Stimulated activated CD8-positive, alpha-beta memory T cell treated with anti-CD3 and anti-CD28 coated beads, Interleukin-12 subunit alpha, Interleukin-12 subunit beta, amount 100 ng/mL, for 24 hours (primary cell): ENCODE results near the gene CABLES1.
"Not testable (repeated sequence)": the region's sequence is repeated elsewhere in the genome, so short reads cannot be mapped to it uniquely, and the experiment has no call there.

Experiments
- DNase-seq: peaks from one replicate; pipeline ENCODE4 v3.0.0-alpha.2; 2020; ENCODE audit errors: extremely low read depth

Gene CABLES1

DNA sequence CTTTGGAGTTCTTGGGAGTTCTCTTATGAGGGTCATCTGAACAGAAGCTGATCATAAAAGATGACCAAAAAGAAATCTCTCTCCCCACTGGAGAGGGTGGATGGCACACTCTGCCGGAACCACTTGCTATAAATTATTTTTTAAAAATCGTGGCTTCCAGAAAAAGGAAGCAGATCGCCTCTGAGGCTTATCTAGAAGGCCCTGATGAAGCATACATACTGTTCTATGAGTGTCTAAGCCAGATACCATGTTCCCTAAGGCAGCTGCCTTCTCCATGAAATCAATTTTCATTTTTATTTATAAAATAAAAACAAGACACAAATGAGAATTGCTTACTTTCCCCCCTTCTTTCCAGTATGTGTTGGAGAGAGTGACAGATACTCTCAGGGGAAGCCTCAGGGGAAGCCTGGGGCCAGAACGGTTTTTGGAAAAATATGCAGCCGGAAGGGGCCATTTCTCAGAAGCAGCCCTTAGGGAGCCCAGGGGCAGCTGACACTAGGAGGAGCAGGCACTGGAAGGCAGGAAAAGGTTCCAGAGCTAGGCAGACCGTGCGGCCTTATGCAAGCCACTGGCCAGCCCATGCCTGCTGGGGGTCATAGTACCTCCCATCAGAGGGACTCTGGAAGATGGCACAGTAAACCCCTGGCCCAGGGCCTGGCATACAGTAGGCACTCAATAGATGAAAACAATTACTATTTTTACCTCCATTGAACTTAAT is 130.6 kb downstream of the CABLES1 start:
- DNase-seq = no peak

DNA sequence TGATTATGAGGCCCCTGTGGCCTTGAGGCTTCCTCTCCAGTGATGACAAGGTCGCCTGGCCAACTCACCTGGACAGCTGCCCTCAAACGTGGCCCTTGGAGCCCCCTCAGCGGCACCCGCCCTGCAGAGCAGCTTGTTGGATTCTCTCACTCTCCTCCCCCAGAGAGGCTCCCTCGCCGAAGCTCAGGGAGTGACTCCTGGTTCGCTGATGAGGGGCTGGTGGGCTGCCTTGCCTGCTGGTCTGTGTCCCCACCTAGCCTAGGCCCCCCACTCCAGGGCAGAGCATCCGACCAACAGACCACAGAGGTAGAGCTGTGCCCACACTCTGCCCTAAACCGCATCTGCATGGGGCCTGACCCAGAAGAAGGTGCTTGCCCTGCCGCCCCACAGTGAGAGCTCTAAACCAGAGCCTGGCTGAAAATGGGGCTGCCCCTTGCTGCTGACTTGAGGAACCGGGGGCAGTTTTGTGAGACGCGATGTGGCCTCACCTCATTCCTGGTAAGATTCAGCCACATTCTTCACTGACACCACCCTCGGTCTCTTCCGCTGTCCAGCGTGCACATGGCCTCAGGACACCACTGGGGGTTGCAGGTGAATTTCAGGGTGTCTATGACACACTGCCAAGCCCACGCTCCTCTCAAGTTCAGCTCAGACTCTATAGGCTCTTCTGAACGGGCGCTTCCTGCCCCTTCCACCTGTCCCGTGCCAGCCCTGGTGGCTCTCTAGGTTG is 131.6 kb downstream of the CABLES1 start:
- no peak for DNase-seq

DNA sequence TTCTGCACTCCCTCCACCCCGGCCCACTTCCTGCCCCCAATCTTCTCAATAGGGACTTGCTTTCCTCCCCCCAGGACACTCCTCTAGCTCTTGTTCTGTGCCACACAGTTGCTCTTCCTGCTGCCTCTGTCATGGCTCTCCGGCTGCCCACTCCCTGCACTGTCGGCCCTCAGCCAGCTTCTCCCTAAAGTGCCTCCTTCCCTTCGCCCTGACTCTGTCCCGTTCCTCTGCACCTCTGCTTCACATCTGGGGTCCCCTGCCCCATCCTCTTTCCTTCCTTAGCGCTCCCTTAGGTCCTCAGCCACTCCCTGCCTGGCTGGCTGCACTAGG is 132.1 kb downstream of the CABLES1 start:
- DNase-seq = no peak

DNA sequence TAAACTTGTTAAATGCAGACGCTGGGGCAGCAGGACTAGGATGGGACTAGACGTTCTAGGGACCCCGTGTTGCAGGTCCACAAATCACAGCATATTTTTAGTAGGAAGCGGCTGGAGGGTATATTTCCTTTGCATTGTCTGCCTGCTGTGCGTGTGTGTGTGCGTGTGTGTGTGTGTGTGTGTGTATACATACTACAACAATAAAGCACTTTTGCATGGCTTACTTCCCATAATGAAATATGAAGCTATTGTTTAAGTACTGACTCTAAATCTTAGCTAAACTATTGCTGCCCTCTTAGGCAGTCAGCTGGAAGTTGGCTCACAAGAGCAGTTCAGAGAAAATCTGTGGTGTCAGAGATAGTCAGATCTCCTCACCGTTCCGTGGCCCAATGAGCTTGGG is 133.4 kb downstream of the CABLES1 start:
- DNase-seq = no peak

DNA sequence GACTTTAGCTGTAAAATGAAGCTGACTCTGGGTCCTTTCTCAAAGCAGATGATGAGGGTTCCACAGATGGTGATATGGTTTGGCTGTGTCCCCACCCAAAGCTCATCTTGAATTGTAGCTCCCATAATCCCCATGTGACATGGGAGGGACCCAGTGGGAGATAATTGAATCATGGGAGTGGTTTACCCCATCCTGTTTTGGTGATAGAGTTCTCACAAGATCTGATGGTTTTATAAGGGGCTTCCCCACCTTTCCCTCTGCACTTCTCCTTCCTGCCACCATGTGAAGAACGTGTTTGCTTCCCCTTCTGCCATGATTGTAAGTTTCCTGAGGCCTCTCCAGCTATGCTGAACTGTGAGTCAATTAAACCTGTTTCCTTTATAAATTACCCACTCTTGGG is 133.8 kb downstream of the CABLES1 start:
- not testable (repeated sequence) for DNase-seq

DNA sequence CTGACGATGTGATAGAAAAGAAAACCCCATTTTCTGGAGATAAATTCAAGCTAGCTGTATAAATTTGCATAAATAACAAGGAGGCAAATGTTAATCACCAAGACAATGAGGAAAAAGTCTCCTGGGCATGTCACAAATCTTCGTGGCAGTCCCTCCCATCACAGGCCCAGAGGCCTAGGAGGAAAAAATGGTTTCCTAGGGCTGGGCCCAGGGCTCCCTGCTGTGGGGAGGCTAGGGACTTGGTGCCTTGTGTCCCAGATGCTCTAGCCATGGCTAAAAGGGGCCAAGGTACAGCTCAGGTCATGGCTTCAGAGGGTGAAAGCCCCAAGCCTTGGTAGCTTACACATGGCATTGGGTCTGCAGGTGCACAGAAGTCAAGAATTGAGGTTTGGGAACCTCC is 134.6 kb downstream of the CABLES1 start:
- no peak for DNase-seq

DNA sequence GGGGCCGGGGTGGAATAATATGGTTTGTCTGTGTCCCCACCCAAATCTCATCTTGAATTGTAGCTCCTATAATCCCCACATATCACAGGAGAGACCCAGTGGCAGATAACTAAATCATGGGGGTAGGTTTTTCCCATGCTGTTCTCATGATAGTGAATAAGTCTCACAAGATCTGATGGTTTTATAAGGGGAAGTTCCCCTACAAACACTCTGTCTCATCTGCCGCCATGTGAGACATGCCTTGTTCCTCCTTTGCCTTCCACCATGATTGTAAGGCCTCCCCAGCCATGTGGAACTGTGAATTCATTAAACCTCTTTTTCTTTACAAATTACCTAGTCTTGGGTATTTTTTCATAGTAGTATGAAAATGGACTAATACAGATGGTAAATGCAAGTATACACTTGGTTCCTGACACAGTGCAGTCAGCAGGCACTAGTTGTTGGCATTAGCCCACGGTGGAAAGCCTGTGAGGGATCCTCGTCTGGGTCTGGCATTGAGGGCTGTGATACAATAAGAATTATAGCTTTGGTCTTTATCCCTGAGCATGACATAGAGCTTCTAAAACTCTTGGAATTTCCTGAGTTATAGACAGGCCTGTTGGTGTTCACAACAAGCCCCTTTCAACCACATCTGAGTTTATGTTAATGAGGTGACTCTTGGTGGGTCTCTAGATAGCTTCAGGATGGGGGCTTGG is 135.8 kb downstream of the CABLES1 start:
- DNase-seq = no peak

DNA sequence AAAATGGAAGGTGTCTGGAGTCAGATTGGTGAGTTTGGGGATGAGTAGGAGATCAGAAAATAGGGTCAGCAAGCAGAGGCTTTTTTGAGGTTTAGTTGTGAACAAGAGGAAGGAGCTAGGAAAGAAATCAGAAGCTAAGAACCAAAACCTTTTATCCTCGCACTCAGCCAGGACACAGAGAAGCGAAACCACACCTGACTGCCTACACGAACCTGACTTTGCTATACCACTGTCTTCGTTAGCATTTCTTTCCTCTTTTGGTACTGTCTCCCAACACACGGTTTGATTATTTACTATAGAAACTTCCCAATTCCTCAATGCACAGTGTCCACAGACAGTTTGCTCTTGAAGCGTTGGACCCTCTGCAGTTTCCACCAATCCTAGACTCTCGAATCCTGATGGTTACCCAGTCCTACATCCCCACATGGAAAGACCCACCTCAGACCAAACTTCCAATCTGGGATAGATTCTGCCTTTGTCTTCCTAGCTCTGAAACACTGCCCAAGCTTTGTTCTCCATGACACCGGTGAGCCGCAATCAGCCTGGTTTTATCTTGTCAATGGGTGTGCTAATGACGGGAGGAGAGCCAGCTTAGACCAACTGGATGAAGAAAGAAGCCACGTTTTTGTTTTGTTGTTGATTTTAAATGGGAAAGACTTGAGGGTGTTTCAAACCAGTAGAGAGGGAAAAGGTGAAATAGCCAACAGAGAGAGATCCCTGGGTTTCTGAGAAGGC is 137.4 kb downstream of the CABLES1 start:
- DNase-seq = no peak

DNA sequence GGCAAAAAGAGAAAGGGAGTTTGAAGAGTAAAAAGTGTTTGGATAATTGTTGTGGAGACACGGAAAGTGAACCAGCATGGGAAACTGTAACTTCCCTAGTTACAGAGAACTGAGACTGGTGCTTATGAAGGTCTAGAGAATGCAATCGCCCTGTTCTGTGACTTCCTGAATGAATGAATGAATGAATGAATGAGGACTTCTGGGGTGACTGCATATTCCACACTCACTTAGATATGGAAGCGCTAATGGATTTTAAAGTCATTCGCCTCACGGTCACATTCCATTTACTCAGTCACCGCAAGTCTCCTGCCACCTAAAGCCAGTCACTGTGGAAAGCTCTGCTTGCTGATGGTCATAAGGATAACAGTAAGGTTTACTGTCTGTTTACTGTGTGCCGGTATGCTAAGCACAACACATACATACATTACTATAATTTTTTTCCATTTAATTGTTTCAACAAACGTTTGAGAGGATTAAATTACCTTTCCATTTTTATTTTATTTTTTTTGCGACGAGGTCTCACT is 138.2 kb downstream of the CABLES1 start:
- DNase-seq = no peak

DNA sequence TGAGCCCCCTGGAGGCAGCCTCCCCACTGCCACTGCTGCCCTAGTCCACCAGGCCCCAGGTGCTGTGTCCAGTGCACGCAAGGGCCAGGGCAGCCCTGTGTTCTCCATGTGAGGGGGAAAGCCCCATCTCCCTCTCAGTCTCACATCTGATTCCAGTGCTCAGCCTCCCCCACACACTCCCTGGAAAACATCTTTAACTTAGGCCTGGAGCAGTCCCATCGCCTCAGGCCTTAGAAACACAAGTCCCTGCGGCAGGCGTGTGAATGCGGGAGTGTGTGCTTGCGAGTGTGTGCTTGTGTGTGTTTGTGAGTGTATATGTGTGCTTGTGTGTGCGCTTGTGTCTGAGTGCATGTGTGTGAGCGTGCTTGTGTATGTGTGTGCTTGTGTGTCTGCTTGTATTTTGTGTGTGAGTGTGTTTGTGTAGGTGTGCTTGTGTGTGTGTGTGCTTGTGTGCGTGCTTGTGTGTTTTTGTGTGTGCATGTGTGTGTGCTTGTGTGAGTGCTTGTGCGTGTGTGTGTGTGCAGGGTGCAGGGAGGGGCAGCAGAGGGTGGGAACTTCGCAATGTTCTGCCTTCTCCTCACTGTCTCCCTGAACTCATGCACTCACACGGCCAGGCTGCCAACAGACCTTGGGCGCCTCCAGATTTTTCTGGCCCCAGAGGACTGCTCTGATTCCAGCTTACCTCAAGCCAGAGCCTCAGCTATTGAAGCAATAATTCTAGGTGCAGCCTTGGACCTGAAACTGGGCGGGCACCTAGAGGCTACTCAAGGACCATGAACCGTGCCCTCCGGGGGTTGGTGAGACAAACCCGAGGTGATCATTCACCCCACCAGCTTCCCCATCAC is 139.6 kb downstream of the CABLES1 start:
- DNase-seq = no peak

DNA sequence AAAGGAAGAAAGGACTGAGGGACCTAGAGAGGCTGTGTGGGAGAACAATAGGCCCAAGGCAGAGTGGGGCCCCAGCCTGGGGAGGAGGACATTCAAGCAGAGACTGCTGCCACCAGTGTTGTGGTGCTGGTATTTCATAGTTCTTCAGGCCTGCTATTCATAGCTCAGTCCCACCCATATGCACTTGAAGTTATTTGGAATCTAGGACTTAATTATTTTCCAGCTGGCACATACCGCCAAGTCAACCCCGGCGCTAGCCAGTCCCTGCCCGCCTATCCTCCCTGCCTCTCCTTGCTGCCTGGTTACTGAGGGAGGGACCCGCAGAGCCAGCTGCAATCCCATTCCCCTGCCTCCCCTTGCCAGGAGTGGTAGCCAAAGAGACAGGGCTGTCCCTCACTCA is 141.2 kb downstream of the CABLES1 start:
- DNase-seq = no peak

DNA sequence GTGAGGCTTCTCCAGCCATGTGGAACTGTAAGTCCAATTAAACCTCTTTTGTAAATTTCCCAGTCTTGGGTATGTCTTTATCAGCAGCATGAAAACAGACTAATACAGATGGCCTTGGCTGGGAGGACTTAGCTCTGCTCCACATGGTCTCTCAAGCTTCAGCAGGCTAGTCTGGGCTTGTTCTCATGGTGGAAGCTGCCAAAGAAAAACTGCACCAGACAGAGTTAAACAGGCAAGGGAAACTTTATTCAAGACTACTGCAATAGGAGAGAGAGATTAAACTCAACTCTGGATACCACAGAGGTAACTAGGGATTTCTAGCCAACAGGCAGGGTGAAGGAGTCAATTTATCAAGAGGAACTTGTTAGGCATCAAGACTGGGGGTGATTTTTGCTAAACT is 142.1 kb downstream of the CABLES1 start:
- no peak for DNase-seq

DNA sequence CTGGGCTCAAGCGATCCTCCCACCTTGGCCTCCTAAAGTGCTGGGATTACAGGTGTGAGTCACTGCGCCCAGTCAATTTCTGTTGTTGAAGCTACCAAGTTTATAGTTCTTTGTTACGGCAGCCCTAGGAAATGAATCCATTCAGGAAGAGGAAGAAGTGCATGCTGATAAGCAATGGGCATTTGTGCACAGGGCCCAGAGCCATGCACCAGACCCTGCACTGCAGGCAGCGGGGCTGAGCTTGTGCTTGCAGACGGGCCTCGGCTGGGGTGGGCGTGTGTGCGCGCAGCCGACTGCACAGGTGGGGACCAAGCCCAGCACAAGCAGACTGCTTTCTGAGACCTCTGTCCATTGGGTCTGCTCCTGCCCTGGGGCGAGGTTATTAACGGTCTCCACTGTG is 144.6 kb downstream of the CABLES1 start:
- no peak for DNase-seq

DNA sequence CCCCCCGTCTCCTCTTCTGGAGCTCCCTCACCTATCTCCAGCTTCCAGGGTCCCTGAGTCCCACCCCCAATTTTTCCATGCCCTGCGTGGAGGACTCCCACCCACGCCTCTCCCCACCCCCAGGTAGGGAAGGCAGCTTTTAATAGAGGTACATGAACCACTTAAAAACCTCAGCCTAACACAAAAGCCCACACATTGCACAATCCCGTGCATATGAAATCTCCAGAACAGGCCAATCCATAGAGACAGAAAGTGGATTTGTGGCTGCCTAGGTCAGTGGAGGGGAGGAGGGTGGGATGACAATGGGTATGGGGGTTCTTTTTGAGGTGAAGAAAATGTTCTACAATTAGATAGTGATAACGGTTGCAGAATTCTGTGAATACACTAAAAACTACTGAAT is 145.6 kb downstream of the CABLES1 start:
- DNase-seq = no peak

DNA sequence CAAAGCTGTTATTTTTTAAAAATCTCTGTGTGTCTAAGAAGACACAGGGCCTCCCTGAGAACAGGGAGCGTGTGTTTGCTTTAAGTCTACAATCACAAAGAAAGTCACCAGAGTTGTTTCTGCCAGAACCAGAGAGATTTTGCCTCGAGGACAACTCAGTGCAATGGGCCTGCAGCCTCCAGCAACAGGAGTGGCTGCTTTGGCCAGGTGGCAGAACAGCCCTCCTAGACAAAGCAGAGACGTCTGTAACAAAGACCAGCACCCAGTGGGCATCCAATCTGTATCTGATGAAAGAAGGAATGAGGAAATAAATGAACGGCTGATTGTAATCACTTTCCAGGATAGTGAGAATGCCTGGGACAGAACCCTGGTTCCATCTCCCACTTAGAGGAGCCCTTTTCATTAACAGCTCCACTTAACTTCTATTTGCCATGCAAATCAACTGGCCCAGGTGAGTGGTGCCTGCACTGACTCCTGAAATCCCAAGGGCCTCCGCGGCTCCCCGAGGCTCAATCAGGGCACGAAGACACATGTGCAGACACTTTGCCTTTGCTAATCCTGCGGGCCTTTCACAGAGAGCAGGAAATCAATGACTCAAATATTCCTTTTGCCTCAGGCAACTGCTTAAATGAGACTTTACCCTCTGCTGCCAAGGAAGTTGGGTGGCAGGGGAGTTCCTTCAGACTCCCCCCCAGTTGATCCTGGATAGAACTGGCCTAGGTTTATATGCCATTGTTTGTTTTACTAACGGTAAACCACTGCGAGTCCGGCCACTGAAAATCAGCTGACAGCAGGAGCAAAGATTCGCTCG is 146.5 kb downstream of the CABLES1 start:
- DNase-seq = no peak

DNA sequence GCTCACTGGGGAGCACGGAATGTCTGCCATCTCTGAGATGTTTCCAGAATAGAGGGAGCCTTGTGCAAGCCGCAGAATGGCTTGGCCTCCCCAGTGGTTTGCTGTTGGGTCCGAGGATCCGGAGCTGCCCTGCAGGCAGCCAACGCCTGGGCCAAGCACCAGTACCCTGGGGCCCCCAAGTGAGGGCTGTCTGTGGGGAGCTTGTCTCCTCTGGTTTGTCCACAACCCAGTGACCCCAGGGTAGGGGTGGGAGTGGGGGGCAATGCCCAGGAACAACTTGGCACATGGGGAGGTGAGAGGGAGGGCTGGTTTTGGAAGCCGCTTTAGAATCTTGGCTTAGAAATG is 147.1 kb downstream of the CABLES1 start:
- DNase-seq = no peak

DNA sequence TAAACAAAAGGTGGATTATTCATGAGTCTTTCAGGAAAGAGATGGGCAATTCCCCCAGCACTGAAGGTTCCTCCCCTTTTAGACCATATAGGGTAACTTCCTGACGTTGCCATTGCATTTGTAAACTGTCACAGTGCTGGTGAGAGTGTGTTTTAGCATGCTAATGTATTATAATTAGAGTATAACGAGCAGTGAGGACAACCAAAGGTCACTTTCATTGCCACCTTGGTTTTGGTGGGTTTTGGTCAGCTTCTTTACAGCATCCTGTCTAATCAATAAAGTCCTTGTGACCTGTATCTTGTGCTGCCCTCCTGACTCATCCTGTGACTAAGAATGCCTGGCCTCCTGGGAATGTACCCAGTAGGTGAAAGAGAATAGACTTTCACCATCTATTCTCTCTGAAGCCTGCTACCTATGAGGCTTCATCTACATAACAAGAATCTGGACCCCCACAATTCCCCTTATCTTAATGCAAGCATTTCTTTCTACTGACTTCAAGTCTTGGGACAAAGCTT is 148.7 kb downstream of the CABLES1 start:
- no peak for DNase-seq

DNA sequence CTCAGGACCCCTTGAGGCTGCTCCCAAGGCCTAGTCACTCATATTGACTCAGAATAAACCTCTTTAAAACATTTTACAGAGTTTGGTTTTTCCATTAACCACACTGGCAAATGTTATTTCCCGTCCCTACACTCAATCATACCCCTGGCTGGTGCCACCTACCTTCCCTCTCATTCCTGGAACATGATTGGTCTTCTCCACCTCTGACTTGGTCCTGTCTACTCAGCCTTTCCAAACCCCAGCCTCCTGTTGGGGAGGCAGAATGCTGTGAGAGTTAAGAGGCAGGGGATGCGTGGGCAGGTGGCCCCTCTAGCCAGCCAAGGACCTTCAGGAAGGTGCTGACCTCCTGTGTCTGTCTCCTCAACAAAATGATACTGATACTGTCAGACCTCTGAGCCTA is 149.3 kb downstream of the CABLES1 start:
- DNase-seq = no peak

DNA sequence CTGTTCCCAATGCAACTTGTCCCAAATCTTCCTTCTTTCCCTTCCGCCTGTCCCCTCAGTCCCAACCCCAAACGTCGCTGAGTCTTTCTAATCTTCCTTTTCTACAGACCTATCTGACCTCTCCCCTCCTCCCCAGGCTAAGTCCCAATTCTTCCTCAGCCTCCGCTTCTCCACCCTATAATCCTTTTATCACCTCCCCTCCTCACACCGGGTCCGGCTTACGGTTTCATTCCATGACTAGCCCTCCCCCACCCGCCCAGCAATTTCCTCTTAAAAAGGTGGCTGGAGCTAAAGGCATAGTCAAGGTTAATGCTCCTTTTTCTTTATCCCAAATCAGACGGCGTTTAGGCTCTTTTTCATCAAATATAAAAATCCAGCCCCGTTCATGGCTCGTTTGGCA is 150.3 kb downstream of the CABLES1 start:
- not testable (repeated sequence) for DNase-seq

DNA sequence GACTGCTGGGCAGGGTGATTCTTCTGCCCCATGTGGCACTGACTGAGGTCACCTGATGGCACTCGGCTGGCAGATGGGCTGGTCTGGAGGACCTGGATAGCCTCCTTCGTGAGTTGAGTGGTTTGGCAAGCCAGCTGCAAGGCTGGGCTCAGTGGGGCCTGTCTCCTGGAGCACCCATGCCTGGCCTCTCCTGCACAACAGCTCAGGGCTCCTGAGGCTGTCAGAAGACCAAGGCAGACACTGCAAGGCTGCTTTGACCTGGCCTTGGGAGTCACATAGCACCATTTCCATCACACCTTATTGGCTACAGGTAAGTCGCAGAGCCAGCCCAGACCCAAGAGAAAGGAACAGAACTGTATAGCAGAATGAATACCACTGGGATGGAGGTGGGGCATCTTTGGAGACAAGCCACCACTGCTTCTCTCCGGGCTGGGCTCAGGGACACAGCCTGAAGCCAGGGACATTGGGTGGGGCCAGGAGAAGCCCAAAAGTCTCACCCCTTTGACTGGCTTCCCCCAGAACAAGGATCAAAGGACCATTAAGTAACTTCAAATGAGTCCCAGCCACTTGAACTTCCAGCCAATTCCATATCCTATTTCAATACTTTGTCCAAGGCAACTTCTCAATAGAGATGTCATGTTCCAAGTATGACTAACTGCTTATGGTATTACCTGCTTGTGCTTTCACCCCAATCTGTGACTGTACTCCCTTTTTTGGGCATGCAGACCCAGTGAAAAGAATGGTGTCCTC is 156.3 kb downstream of the CABLES1 start:
- DNase-seq = no peak
